Measurements from ENCODE around the gene ADGRB3. TPM values are rescaled to one million over a fixed set of nuclear protein-coding genes. Genes with fewer than 3 reads are reported as not detected.

Gene ADGRB3
- total RNA-seq, 1 experiment from 2014 or later, result 0.09 TPM

- CTCF ChIA-PET, result no interaction called here
- Mint-ChIP-seq H3K4me3 (ENCODE audit: low read depth, unreplicated experiment) (no peak overlapping the region), H3K27ac (ENCODE audit: unreplicated experiment) (no peak overlapping the region), H3K4me1 (ENCODE audit: low read depth, unreplicated experiment) (peaks cover 6% of the 10 kb centered on the region), H3K36me3 (ENCODE audit: insufficient read depth, unreplicated experiment) (no peaks in the 10 kb centered on the region), H3K9me3 (ENCODE audit: low read depth, unreplicated experiment) (no peaks in the 10 kb centered on the region), H3K27me3 (ENCODE audit: unreplicated experiment) (no peaks in the 10 kb centered on the region)
- BruUV-seq (replicated peaks), result no TSS peak
- TF ChIP-seq CTCF (IDR thresholded peaks at IDR 0.05; ENCODE audit: unreplicated experiment), result no peak
- DNase-seq, result no peak
- intact Hi-C loops (cut with micrococcal nuclease; ENCODE audit: unreplicated experiment), result no loop called here
Observed at GRCh38 chr6:68951270-68951669, 316.2 kb downstream of the ADGRB3 start.

DNA sequence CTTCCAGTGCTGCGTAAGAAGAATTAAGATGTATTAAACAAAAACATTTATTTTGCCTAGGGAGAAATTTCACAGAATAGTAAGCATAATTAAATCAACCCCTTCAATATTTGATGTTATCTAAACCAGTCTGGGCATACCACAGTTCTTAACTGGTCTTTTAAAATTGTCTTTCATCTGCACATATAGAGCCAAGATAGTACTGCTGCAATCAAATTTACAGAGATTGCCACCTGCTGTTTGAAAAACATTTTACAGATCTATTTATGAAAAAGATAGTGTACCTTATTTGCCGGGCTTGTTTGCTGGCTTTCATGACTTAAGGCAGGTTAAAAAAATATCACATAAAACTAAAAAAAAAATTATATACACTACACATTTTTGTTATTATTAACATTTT is 323.2 kb downstream of the ADGRB3 start:
- DNase-seq, result no peak
- H3K4me3 Mint-ChIP-seq (ENCODE audit: low read depth, unreplicated experiment), result no peak overlapping the region
- H3K27me3 Mint-ChIP-seq (ENCODE audit: unreplicated experiment), result no peaks in the 10 kb centered on the region
- peak; percentile 37 for TF ChIP-seq CTCF (IDR thresholded peaks at IDR 0.05; ENCODE audit: unreplicated experiment)
- CTCF ChIA-PET, result interaction anchor here (1.1 kb wide), 1 partner anchor 147 kb away, joined by 3 read pairs; no protein-coding TSS in a partner anchor
- H3K9me3 Mint-ChIP-seq (ENCODE audit: low read depth, unreplicated experiment), result no peaks in the 10 kb centered on the region
- no peak overlapping the region for H3K27ac Mint-ChIP-seq (ENCODE audit: unreplicated experiment)
- no peaks in the 10 kb centered on the region for H3K4me1 Mint-ChIP-seq (ENCODE audit: low read depth, unreplicated experiment)
- no TSS peak for BruUV-seq (replicated peaks)
- intact Hi-C loops (cut with micrococcal nuclease; ENCODE audit: unreplicated experiment), result loop anchor here (1.0 kb wide), 1 partner anchor 81 kb away; no protein-coding TSS in a partner anchor
- H3K36me3 Mint-ChIP-seq (ENCODE audit: insufficient read depth, unreplicated experiment), result no peaks in the 10 kb centered on the region

DNA sequence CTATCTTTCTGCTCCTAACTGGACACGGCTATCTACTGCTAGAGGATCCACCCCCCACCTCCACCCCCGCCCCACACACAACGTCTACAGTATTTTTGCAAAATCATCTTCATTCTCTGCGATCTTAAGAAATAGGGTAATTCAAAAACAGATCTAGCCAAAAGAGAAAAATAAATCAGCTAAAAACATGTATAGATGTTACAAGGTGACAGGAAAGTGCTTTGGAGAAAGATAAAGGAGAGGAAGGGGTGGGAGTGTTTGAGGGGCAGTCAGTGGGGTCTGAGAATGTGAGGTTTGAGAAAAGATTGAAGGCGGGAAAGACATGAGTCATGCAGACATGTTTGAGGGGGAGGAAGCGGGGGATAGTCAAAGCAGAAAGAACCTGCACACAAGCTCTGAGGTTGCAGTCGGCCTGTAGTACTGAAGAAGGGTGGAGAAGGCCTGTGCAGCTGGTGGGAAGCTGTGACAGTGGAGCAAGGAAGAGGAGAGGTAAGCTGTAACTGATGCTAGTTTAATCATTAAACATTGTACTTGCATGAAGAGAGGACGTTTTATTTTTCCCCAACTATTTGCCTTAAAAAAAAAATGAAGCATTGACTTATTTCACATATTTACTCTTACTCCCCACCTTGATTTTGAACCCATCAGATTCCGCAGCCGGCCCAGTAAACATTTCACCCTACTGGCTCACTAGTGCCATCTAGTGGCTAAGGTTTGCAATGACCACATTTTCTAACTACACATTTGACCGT is 332.6 kb downstream of the ADGRB3 start:
- peak; percentile 72 for DNase-seq
- Mint-ChIP-seq H3K9me3 (ENCODE audit: low read depth, unreplicated experiment) (no peaks in the 10 kb centered on the region), H3K4me3 (ENCODE audit: low read depth, unreplicated experiment) (no peak overlapping the region), H3K27me3 (ENCODE audit: unreplicated experiment) (no peaks in the 10 kb centered on the region), H3K27ac (ENCODE audit: unreplicated experiment) (no peak overlapping the region), H3K36me3 (ENCODE audit: insufficient read depth, unreplicated experiment) (no peaks in the 10 kb centered on the region), H3K4me1 (ENCODE audit: low read depth, unreplicated experiment) (peaks cover 11% of the 10 kb centered on the region)
- intact Hi-C loops (cut with micrococcal nuclease; ENCODE audit: unreplicated experiment), result loop anchor here (10.0 kb wide), 2 partner anchors 517 to 1137 kb away; no protein-coding TSS in a partner anchor
- TF ChIP-seq CTCF (IDR thresholded peaks at IDR 0.05; ENCODE audit: unreplicated experiment), result peak; percentile 84
- CTCF ChIA-PET, result interaction anchor here (0.7 kb wide), 1 partner anchor 891 kb away, joined by 3 read pairs; no protein-coding TSS in a partner anchor
- BruUV-seq (replicated peaks), result no TSS peak

DNA sequence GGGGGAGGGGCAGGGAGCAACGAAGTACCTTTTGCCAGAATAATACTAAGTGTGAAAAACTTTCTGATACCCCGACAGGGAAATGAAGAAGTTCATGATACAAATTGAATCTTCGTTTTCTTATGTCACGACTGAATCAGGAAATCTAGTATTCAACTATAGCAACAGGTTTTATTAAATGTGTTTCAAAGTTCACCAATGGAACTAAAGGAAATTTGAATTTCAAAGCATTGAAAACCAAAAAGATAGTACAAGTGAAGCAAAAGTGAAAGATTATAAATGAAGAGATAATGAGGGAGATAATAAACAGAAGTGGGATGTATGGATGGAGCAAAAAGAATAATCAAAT is 333.2 kb downstream of the ADGRB3 start:
- Mint-ChIP-seq H3K36me3 (ENCODE audit: insufficient read depth, unreplicated experiment) (no peaks in the 10 kb centered on the region), H3K27ac (ENCODE audit: unreplicated experiment) (no peak overlapping the region), H3K4me3 (ENCODE audit: low read depth, unreplicated experiment) (no peak overlapping the region), H3K27me3 (ENCODE audit: unreplicated experiment) (no peaks in the 10 kb centered on the region), H3K4me1 (ENCODE audit: low read depth, unreplicated experiment) (peaks cover 11% of the 10 kb centered on the region), H3K9me3 (ENCODE audit: low read depth, unreplicated experiment) (no peaks in the 10 kb centered on the region)
- DNase-seq, result no peak
- TF ChIP-seq CTCF (IDR thresholded peaks at IDR 0.05; ENCODE audit: unreplicated experiment), result no peak
- BruUV-seq (replicated peaks), result no TSS peak
- intact Hi-C loops (cut with micrococcal nuclease; ENCODE audit: unreplicated experiment), result loop anchor here (10.0 kb wide), 2 partner anchors 517 to 1137 kb away; no protein-coding TSS in a partner anchor
- CTCF ChIA-PET, result no interaction called here

All from Calu3 (cell line).